Endothelial cell of umbilical vein (primary cell): ENCODE results near the gene SDCBP2. TPM values are rescaled to one million over a fixed set of nuclear protein-coding genes. Genes with fewer than 3 reads are reported as not detected.
A peak's percentile ranks its signal among the peaks of the same experiment; 100 is the strongest.

Experiments
- BruUV-seq: library from RNA; stranded (reverse); fragments of 400-500 nt; replicated peaks from 2 replicates; lab custom pipeline; 2021; lab: Mats Ljungman, UMichigan
- CTCF ChIA-PET: fragments of 300-600, 350-600 bp; sonication (Branson Sonifier 250); formaldehyde crosslinking; loops from one replicate; lab custom pipeline; 2021; ENCODE audit warnings: antibody characterized with exemption, inconsistent platforms; lab: Charles Lee
- POLR2A ChIA-PET: fragments of 300-600, 350-600 bp; sonication (Branson Sonifier 250); formaldehyde crosslinking; loops from one replicate; lab custom pipeline; 2021; ENCODE audit warnings: antibody characterized with exemption, inconsistent platforms; lab: Charles Lee
- DNase-seq: peaks from one replicate; pipeline ENCODE4 v3.0.0-alpha.2; 2011; ENCODE audit warnings: low read depth, low spot score
- FAIRE-seq: peaks from 2 replicates; lab custom pipeline; 2011; peaks lifted over from hg19 to GRCh38; lab: Jason Lieb, UNC
- H2AFZ ChIP-seq: 2 replicates; pipeline ENCODE4 v1.6.0; 2012; ENCODE audit warnings: low read depth, low read length, control low read depth, inconsistent platforms
- H3K27ac ChIP-seq: 2 replicates; pipeline ENCODE4 v1.5.1; 2011; ENCODE audit warnings: low read depth, mild to moderate bottlenecking, control low read depth, low read length, moderate library complexity; ENCODE audit not compliant: insufficient read depth
- H3K27me3 ChIP-seq, 2 experiments: 2 replicates each; pipeline versions ENCODE4 v1.6.0 to v1.6.1; 2011; ENCODE audit warnings: low read length in 2 of 2, mixed read lengths in 1 of 2; ENCODE audit not compliant: control insufficient read depth in 2 of 2, insufficient read depth in 2 of 2
- H3K36me3 ChIP-seq, 2 experiments: 2 replicates in 1 of 2; 3 replicates in 1 of 2; pipeline ENCODE4 v1.5.1; 2011; ENCODE audit warnings: low read length in 2 of 2, mild to moderate bottlenecking in 1 of 2, moderate library complexity in 1 of 2; ENCODE audit not compliant: control insufficient read depth in 2 of 2, insufficient read depth in 2 of 2; ENCODE audit errors: extremely low read depth in 1 of 2
- H3K4me1 ChIP-seq: 3 replicates; pipeline ENCODE4 v1.5.1; 2011; ENCODE audit warnings: mild to moderate bottlenecking, low read length; ENCODE audit not compliant: control insufficient read depth, insufficient read depth; ENCODE audit errors: extremely low read depth
- H3K4me2 ChIP-seq: 2 replicates; pipeline ENCODE4 v1.6.1; 2011; ENCODE audit warnings: low read length, control low read depth, mixed read lengths; ENCODE audit not compliant: insufficient read depth
- H3K4me3 ChIP-seq, 3 experiments: fragments of 200-600 bp in 1 of 3; sonication (generic), shearing (Covaris generic) in 1 of 3; replicated peaks in 1 of 3; 2 replicates each; pipeline ENCODE4 v1.5.1; 2011 to 2016; ENCODE audit warnings: control low read depth in 3 of 3, low read length in 3 of 3, mild to moderate bottlenecking in 2 of 3, inconsistent platforms in 1 of 3, low read depth in 1 of 3, moderate library complexity in 1 of 3; ENCODE audit not compliant: insufficient read depth in 1 of 3
- H3K79me2 ChIP-seq: 2 replicates; pipeline ENCODE4 v1.6.0; 2012; ENCODE audit warnings: low read length, inconsistent platforms; ENCODE audit not compliant: control insufficient read depth, insufficient read depth
- H3K9ac ChIP-seq: replicated peaks from 2 replicates; pipeline ENCODE3; 2011; ENCODE audit warnings: low read length, control low read depth; ENCODE audit not compliant: insufficient read depth; ENCODE audit errors: extremely low read depth
- H3K9me1 ChIP-seq: replicated peaks from 3 replicates; pipeline ENCODE4 v1.6.0; 2011; ENCODE audit warnings: mild to moderate bottlenecking, low read length; ENCODE audit not compliant: control insufficient read depth, insufficient read depth; ENCODE audit errors: extremely low read depth
- H3K9me3 ChIP-seq: replicated peaks from 2 replicates; pipeline ENCODE4 v1.5.1; 2012; ENCODE audit warnings: low read length, inconsistent platforms; ENCODE audit not compliant: control insufficient read depth, insufficient read depth
- H4K20me1 ChIP-seq: replicated peaks from 2 replicates; pipeline ENCODE3; 2011; ENCODE audit warnings: mild to moderate bottlenecking, low read length; ENCODE audit not compliant: control insufficient read depth, insufficient read depth; ENCODE audit errors: extremely low read depth
- FOS ChIP-seq: IDR thresholded peaks from 2 replicates; pipeline ENCODE4 v1.6.1; 2011; ENCODE audit warnings: mild to moderate bottlenecking, low read length, moderate library complexity, borderline replicate concordance; ENCODE audit not compliant: insufficient read depth
- GATA2 ChIP-seq: IDR thresholded peaks from 2 replicates; pipeline ENCODE4 v1.7.0; 2011; ENCODE audit warnings: low read depth, mild to moderate bottlenecking, moderate library complexity, mixed read lengths, low read length; ENCODE audit not compliant: insufficient read length, insufficient read depth
- POLR2A ChIP-seq: IDR thresholded peaks from 2 replicates; pipeline ENCODE4 v1.6.1; 2012; ENCODE audit warnings: low read depth, mild to moderate bottlenecking, control low read depth, low read length
- dilution Hi-C: fragments of 300-500 bp; cut with MboI; formaldehyde crosslinking; loops from one replicate; pipeline ENCODE4 v1.15.0; 2019; ENCODE audit warnings: low sequenced_read_pairs; ENCODE audit not compliant: extremely low pct_ligation_motif_present
- intact Hi-C: fragments of 100-400 bp; cut with micrococcal nuclease; formaldehyde crosslinking; loops from one replicate; pipeline ENCODE4 v1.10.0; 2022
- polyA plus RNA-seq, 4 experiments: library from polyadenylated mRNA; depleted of rRNA in 3 of 4; stranded (reverse) in 3 of 4; unstranded in 1 of 4; fragments of >200 nt; gene quantifications; 2 replicates each; pipeline versions ENCODE4 v1.2.1 to v1.2.3, GENCODE V29; 2011 to 2012; ENCODE audit warnings: missing spikeins in 1 of 4
- total RNA-seq: library from RNA; stranded (reverse); gene quantifications from 2 replicates; pipeline ENCODE4 v1.2.3, GENCODE V29; 2021
- TF ChIP-seq, protein P1 (sequence below), 2 donors: IDR thresholded peaks; 1 replicate in 1 of 2; 2 replicates in 1 of 2; pipeline ENCODE4 v1.5.1; 2011; ENCODE audit warnings: low read length in 2 of 2, mild to moderate bottlenecking in 2 of 2, moderate library complexity in 2 of 2, control low read depth in 1 of 2, inconsistent platforms in 1 of 2, low read depth in 1 of 2; ENCODE audit not compliant: insufficient read depth in 1 of 2; ENCODE audit errors: extremely low read depth in 1 of 2
- TF ChIP-seq, protein P2 (sequence below): IDR thresholded peaks from 2 replicates; pipeline ENCODE4 v1.6.1; 2011; ENCODE audit not compliant: insufficient read depth, insufficient read length

The SDCBP2 gene
- total and polyA plus RNA-seq, 2 donors (not counting 3 experiments of a cell fraction or from before 2014, with no cell fraction given) = 6.9 to 9.0 TPM

- Histone ChIP-seq H3K27me3 (no peaks in the 10 kb centered on the region), H3K27ac (no peak overlapping the region), H3K4me3 (no peak overlapping the region), H3K9me3 (no peaks in the 10 kb centered on the region), H4K20me1 (no peaks in the 10 kb centered on the region), H3K79me2 (no peaks in the 10 kb centered on the region), H3K9ac (no peak overlapping the region), H3K36me3 (no peaks in the 10 kb centered on the region), H3K4me2 (no peak overlapping the region), H3K9me1 (no peaks in the 10 kb centered on the region), H2AFZ (no peak overlapping the region), H3K4me1 (peaks cover 23% of the 10 kb centered on the region)
- ChIA-PET POLR2A (no interaction called here), CTCF (interaction anchor here (1.4 kb wide), 1 partner anchor 184 kb away, joined by 5 read pairs; no protein-coding TSS in a partner anchor)
- TF ChIP-seq POLR2A (no peak), FOS (no peak), GATA2 (no peak)
- TF ChIP-seq, protein P1, sequence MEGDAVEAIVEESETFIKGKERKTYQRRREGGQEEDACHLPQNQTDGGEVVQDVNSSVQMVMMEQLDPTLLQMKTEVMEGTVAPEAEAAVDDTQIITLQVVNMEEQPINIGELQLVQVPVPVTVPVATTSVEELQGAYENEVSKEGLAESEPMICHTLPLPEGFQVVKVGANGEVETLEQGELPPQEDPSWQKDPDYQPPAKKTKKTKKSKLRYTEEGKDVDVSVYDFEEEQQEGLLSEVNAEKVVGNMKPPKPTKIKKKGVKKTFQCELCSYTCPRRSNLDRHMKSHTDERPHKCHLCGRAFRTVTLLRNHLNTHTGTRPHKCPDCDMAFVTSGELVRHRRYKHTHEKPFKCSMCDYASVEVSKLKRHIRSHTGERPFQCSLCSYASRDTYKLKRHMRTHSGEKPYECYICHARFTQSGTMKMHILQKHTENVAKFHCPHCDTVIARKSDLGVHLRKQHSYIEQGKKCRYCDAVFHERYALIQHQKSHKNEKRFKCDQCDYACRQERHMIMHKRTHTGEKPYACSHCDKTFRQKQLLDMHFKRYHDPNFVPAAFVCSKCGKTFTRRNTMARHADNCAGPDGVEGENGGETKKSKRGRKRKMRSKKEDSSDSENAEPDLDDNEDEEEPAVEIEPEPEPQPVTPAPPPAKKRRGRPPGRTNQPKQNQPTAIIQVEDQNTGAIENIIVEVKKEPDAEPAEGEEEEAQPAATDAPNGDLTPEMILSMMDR (IDR thresholded peaks at IDR 0.05; ENCODE audit: extremely low read depth in 1 of 2, insufficient read depth in 1 of 2, low read depth in 1 of 2, low read length in 2 of 2) = no peak
- TF ChIP-seq, protein P2, sequence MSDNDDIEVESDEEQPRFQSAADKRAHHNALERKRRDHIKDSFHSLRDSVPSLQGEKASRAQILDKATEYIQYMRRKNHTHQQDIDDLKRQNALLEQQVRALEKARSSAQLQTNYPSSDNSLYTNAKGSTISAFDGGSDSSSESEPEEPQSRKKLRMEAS = no peak
- dilution Hi-C loops = loop anchor here (25.0 kb wide), 1 partner anchor 118 kb away; no protein-coding TSS in a partner anchor
- DNase-seq = peak; percentile 24
- no TSS peak for BruUV-seq
- no peak for FAIRE-seq
- intact Hi-C loops = no loop called here
Measured at GRCh38 chr20:1319051-1319450, 9.9 kb downstream of the SDCBP2 start.
